Measurements from ENCODE around the gene EFCAB5.

- TF ChIP-seq CTCF (IDR thresholded peaks at IDR 0.05) (no peak), EZH2 (IDR thresholded peaks at IDR 0.05; ENCODE audit: borderline replicate concordance, insufficient read depth, low read depth, low read length, poor library complexity, severe bottlenecking) (no peak)
These were observed 150.3 kb downstream of the EFCAB5 start for GRCh38 chr17:30091771-30092170.
